HTERT RPE-1 (cell line): ENCODE measurements around the gene SPATA21.

ENCODE experiments used
- in situ Hi-C: fragments of 300-500 bp; cut with MboI; formaldehyde crosslinking; loops from 4 replicates; pipeline ENCODE4 v1.14.3; 2020; ENCODE audit warnings: low sequenced_read_pairs

SPATA21 gene

DNA sequence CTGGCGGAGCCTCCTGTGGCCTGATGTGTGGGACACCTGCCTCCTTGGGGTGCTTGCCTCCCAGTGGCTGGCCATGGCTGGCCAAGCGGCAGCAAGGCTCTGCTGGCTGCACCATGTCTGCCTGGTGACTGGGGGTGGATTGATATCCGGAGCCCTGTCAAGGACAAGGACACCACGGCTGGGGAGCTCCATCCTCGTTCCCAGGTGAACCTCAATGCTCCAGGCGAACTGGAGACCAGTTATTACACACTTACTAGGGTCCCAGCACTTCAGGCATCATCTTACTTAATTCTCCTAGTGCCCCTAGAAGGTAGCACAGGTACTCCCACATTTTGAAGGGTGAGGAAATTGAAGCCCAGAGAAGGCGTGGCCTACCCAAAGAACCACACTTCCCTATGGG lies 15.2 kb downstream of the SPATA21 start:
- in situ Hi-C loops, result no loop called here

GRCh38 chr1:16421201-16421600 lies 16.0 kb downstream of the SPATA21 start:
- in situ Hi-C loops, result no loop called here

DNA sequence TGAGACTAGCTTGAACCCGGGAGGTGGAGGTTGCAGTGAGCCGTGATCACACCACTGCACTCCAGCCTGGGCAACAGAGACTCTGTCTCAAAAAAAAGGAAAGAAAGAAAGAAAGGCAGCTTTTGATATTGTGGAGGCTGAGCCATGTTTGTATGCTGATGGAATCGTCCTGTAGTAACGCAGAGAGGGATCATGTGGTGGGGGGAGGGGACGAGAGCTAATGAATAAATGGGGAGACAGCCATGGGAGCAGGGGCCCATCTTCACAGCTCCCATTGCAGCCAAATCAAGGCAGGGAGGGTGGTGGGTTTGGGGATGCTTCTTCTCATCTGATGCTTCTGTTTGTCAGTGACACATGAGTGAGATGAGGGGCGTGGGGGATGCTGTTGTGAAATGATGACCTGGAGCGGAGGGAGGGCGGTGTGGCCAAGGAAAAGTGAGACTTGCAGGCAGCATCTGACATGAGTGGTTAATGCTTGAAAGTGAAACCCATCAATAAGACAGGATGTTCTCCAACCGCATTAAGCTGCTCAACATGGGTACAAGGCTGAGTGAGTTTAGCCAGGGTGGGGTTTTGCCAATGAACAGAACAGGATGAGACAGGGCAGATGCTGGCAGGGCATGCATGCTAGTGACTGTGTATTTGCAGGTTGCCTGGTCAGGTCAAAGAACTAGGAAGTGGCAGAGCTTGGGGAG lies 16.7 kb downstream of the SPATA21 start:
- in situ Hi-C loops, result no loop called here

DNA sequence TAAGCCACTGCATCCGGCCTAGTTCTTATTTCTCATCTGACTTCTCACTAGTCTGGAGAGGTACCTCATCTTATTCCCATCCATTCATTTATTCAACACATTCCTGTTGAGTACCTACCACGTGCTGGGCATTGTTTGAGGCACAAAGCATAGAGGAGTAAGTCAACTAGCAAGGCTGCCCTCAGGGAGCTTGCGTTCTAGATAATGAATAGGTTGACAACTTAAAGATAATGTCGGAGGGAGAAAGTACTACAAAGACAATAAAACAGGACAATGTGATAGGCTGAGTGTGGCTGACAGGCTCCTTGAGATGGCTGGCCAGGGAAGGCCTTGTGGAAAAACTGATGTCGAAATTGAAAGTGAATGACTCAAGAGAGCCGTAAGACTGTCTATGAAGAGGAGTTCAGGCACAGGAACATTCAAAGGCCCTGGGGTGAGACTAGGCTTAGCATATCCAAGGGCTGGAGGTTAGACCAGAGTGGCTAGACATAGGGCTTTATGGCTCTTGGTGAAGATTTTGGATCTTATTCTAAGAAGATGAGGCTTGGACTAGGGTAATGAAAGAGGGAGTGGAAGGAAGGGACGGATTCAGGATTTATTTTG lies 18.3 kb downstream of the SPATA21 start:
- in situ Hi-C loops, result no loop called here

- in situ Hi-C loops, result no loop called here
Measured at GRCh38 chr1:16413191-16413590, 24.0 kb downstream of the SPATA21 start.

DNA sequence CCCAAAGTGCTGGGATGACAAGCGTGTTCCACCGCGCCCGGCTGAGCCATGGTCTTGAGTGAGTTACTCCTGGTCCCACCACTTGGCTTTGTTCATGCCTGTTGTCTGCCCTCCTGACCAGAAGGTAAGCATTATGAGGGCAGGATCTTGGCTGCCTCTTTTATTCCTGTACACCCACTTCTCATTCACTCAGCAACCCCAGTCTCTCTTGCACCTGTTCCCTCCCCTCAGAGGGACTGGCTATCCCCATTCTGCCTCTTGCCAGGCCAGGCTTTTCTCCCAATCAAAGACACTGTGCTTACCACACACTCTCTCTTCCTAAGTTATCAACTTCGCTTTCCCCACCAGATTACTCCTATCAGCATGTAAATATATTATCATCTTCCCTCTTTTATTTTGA lies 26.4 kb downstream of the SPATA21 start:
- in situ Hi-C loops, result no loop called here

- in situ Hi-C loops, result no loop called here
Measured at GRCh38 chr1:16409536-16410152, 27.6 kb downstream of the SPATA21 start.

DNA sequence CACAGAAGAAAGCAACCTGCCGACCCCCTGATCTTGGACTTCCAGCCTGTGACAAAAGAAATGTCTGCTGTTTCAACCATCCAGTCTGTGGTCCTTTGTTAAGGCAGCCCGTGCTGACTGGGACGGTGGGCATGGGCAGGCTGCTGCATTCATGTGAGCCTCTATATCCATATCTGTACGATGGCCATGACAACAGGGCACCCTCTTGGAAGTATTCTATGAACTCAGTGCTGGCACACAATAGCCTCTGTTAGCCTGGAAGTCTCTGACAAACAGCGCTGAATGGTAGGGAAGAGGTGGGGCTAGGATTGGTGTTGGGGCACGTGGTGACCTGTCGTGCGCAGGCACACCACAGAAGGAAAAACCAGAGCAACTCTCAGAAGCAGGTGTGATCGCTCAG lies 30.4 kb downstream of the SPATA21 start:
- in situ Hi-C loops, result no loop called here

DNA sequence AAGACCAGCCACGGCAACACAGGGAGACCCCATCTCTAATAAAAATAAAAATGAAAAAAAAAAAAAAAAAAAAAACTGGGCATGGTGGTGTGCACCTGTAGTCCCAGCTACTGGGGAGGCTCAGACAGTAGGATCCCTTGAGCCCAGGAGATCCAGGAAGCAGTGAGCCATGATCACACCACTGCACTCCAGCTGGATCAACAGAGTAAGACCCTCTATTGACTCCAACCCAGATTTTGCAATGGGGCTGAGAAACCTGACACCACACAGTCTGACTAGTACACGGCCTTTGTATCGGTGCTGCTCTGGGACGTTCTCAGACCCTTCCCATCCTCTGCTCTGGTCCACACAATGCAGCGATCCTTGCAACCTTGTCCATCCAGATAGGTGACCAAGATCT lies 31.8 kb downstream of the SPATA21 start:
- in situ Hi-C loops, result no loop called here

DNA sequence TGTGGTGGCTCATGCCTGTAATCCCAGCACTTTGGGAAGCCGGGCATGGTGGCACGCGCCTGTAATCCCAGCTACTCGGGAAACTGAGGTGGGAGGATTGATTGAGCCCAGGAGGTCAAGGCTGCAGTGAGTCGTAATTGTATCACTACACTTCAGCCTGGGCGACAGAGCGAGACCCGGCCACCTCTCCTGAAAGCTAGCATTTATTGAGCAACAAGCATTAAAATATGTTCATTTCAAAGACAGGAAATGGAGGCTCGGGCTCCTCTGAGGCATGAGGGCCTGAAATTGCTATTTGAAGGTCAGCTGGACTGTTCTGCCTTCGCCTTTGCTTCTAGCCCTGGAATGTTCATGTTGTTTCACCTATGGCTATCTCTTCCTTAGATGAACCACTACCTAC lies 34.5 kb downstream of the SPATA21 start:
- in situ Hi-C loops, result no loop called here

GRCh38 chr1:16398371-16398953 lies 38.8 kb downstream of the SPATA21 start:
- in situ Hi-C loops, result no loop called here

- in situ Hi-C loops, result no loop called here
Measured at GRCh38 chr1:16397120-16397519, 40.1 kb downstream of the SPATA21 start.

- in situ Hi-C loops, result no loop called here
Measured at GRCh38 chr1:16396591-16396990, 40.6 kb downstream of the SPATA21 start.

- in situ Hi-C loops, result no loop called here
Measured at GRCh38 chr1:16394977-16395376, 42.2 kb downstream of the SPATA21 start.

DNA sequence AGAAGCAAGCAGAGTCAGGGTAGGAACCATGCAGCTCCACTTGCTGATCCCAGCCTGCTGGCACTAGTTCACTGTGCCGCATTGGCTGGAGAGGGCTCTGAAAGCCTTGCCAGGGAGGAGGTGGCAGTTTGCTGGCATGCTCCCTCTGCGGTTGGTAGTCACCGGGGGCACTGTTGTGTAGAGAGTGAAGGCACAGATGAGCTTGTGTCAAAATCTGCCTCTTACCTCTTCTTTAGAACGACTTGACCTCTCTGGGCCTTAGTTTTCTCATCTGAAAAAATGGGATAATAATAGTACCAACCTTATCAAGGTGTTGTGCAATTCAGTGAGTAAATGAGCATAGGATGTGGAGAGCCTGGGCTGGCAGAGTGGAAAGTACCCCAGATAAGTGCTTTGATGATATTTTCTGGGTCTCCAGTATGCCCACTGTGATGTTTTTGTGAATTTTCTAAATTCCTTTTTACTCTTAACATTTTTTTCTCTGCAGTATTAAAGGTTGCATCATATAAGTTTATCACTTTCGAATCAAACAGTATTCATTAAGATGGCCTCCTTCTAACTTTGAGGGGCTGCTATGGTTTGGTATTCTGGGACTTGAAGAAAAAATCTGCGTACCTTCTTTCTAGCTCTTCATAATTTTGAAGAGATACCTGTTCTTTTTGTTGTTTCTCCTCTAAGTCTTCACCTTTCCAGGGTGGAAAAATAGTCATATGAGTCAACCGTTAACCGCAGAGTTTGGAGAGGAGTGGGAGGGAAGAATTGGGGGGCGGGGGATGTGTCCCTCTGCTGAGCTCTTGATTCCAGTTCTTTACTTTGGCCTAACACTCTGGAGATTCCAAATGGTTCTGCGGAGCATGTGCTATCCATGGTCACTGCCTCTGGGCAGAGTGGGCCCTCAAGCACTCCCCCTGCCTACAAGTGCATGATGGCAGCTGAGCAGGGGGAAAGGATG lies 43.4 kb downstream of the SPATA21 start:
- in situ Hi-C loops, result no loop called here

DNA sequence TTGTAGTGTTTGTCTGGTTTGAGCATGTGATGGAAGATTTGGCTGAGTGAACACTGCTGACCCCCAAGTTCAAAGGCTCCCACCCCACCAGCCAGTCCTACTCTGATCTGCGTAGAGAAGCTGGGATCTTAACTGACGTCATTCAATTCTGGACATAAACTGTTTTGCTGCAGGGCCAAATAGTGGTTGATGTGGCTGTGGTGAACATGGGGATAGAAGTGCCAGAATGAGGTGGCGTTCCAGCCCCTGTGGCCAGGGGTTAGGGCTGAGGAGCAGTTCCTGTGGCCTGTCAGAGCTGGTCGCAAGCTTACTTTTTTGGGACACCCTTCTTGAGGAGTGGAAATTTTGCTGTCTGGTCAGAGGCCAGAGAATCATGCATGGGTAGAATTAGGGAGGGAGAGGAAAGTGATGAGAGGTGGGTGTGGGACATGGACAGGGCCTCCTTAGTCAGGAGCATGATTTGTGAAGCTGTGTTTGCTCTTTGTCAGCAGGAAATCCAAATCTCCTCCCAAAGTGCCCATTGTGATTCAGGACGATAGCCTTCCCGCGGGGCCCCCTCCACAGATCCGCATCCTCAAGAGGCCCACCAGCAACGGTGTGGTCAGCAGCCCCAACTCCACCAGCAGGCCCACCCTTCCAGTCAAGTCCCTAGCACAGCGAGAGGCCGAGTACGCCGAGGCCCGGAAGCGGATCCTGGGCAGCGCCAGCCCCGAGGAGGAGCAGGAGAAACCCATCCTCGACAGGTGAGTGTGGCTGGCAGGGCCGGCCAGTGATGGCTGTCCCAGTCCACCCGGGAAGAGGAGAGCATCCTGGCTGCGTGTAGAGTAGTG lies 44.3 kb downstream of the SPATA21 start:
- in situ Hi-C loops, result no loop called here

DNA sequence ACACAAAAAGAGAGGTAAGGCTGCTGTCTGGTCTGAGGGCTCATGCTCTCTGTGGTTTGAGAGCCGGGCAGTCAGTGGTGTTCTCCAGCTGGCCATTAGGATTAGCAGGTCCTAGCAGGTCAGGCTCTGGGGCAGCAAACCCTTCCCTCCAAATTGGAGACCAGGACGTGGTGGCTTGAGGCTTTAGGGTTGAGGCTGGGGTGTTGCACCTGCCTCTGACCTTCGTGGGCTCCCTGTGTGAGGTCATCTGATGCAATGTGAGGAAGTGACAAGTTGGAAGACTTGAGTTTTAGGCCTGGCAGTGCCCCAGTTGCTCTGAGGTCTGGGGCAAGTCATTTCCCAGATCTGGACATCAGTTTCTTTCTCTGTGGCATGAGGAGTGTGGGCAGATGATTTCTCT lies 45.8 kb downstream of the SPATA21 start:
- in situ Hi-C loops, result no loop called here

DNA sequence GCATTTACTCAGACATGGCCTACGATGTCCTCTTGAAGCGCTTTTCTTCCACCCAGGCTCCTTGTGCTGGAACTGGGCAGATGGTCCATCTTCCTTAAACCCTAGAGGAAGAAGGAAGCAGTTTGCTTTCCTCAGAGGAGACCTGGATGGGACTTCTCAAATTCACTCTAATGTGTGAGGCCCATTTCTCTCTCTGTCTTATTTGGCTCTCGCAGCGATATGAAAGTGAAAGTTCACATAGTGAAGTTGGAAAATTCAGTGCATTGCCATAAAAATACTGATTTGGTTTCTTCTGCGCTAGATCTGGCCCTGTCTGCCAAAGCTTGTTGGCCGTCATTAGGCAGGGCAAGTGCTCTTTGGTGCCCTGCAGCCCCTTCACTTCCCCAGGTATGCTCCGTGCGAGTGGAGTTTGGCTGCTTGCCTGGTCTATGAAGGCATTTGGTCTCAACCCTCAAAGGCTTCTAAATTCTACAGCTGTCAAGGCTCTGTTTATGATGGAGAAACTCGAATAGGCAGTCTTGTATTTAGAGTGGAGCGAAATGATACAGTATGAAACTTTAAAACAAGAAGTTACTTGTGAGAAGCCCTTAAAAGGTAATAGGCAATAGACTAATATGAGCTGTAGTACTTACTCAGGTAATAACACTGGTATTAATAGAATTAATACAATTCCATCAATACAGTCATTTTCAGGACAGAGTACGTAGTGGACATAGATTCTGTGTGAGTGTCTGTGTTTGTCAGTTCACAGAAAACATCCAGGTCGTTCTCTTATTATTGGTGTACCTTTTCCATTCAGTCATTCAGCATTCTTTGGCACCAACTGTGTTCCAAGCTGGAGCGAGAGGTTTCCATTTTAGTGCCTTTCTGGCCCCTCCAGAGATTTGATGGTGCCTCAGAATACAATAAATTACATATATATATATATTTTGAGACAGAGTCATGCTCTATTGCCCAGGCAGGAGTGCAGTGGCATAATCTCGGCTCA lies 49.7 kb downstream of the SPATA21 start:
- in situ Hi-C loops, result no loop called here
